ENCODE results near the gene RNU11. TPM values are rescaled to one million over a fixed set of nuclear protein-coding genes. Genes with fewer than 3 reads are reported as not detected.

RNU11 gene
- total and polyA plus RNA-seq, 2 experiments from 2014 or later, result not detected

- TF ChIP-seq ZNF462 (CRISPR knock-in tag; IDR thresholded peaks at IDR 0.05), result no peak
- TF ChIP-seq NANOG (IDR thresholded peaks at IDR 0.05; ENCODE audit: borderline replicate concordance), result no peak
- no peak for TF ChIP-seq ZNF331 (CRISPR knock-in tag; IDR thresholded peaks at IDR 0.05; ENCODE audit: low read depth)
- no peak for TF ChIP-seq ETS1 (IDR thresholded peaks at IDR 0.05)
- no peak for TF ChIP-seq EZH2phosphoT487 (IDR thresholded peaks at IDR 0.05; ENCODE audit: unreplicated experiment)
Observed at GRCh38 chr1:28668956-28669723, 20.7 kb downstream of the RNU11 start (continued).

GRCh38 chr1:28671254-28671780, 22.9 kb downstream of the RNU11 start:
- H3K9me3 Mint-ChIP-seq, result no peaks in the 10 kb centered on the region
- H3K27ac Mint-ChIP-seq, result no peak overlapping the region
- no peaks in the 10 kb centered on the region; the same call in 1 of the 2 replicates for H3K36me3 ChIP-seq (ENCODE audit: insufficient read depth)
- DNase-seq (ENCODE audit: low spot score) (no peak), ATAC-seq (no peak)
- no peaks in the 10 kb centered on the region; the same call in 2 of the 3 replicates for H3K36me3 Mint-ChIP-seq (ENCODE audit: low read depth)
- H3K27me3 ChIP-seq (ENCODE audit: insufficient read depth), result no peaks in the 10 kb centered on the region
- H3K4me2 ChIP-seq, result no peak overlapping the region
- no peaks in the 10 kb centered on the region for H3K9me2 ChIP-seq (ENCODE audit: insufficient read depth)
- H3K4me1 Mint-ChIP-seq, result peaks cover 14% of the 10 kb centered on the region; the same call in 2 of the 3 replicates
- H3K4me1 ChIP-seq (ENCODE audit: insufficient read depth), result peaks cover 23% of the 10 kb centered on the region
- peaks cover 12% of the 10 kb centered on the region for H3F3A ChIP-seq (replicated peaks; ENCODE audit: low read depth)
- peaks cover 5% of the 10 kb centered on the region; the same call in 1 of the 2 replicates for H4K20me1 ChIP-seq (replicated peaks; ENCODE audit: insufficient read depth)
- peaks cover 46% of the 10 kb centered on the region for H3K79me2 ChIP-seq (replicated peaks; ENCODE audit: insufficient read depth)
- H3K27me3 Mint-ChIP-seq (ENCODE audit: insufficient read depth, low read depth, poor library complexity), result peaks cover 8% of the 10 kb centered on the region
- no peak overlapping the region for H3K4me3 Mint-ChIP-seq
- H3K27ac ChIP-seq (ENCODE audit: low read depth), result peak overlapping the region; percentile 55
- no peak overlapping the region for H3K4me3 ChIP-seq
- H2AFZ ChIP-seq, result no peak overlapping the region
- TF ChIP-seq REST (IDR thresholded peaks at IDR 0.05; ENCODE audit: unreplicated experiment) (no peak), CTCF (conservative IDR thresholded peaks at IDR 0.05; ENCODE audit: low read depth in 2 of 2) (no peak), ZNF331 (CRISPR knock-in tag; IDR thresholded peaks at IDR 0.05; ENCODE audit: low read depth) (no peak), NANOG (IDR thresholded peaks at IDR 0.05; ENCODE audit: borderline replicate concordance) (no peak), CREB1 (CRISPR knock-in tag; IDR thresholded peaks at IDR 0.05; ENCODE audit: low read depth) (no peak), STAT1 (IDR thresholded peaks at IDR 0.05; ENCODE audit: unreplicated experiment) (no peak), POLR2AphosphoS5 (IDR thresholded peaks at IDR 0.05; ENCODE audit: low read depth) (no peak)

Data from GM23338 (cell line).